Stimulated activated CD8-positive, alpha-beta memory T cell treated with anti-CD3 and anti-CD28 coated beads, Interleukin-15, amount 100 ng/mL, for 4 hours (primary cell): Measurements from ENCODE around the gene MPC1.
"Not testable (repeated sequence)": the region's sequence is repeated elsewhere in the genome, so short reads cannot be mapped to it uniquely, and the experiment has no call there.

Experiments
- DNase-seq, 2 donors: peaks; one replicate each; pipeline ENCODE4 v3.0.0-alpha.2; 2020; ENCODE audit warnings: low read depth in 2 of 2

MPC1 gene

GRCh38 chr6:166345672-166346071 is 37.1 kb downstream of the MPC1 start:
- DNase-seq: not testable (repeated sequence)

GRCh38 chr6:166344921-166345320 is 37.8 kb downstream of the MPC1 start:
- not testable (repeated sequence) for DNase-seq

- DNase-seq: no peak
Measured at GRCh38 chr6:166344240-166344639, 38.5 kb downstream of the MPC1 start.

DNA sequence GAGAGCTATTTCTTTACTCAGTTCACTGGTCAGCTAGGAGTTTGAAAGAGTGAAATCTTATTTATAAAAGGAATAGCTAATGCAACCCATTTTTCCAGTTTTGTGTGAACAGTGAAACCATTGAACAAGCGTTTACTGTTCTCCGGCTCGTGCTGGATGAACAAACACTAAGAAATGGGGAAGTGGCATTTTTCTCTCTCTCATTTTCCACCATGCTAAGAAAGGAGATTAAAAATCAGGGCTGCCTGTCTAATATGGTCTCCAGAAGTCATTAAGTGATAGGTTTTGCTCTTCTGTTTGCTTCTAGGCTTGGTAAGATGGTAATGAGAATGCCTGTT is 39.6 kb downstream of the MPC1 start:
- DNase-seq: no peak

GRCh38 chr6:166342349-166343149 is 40.2 kb downstream of the MPC1 start, which contains the start of gene SFT2D1:
SFT2D1 (minus strand) TSS chr6:166342545; CDS start chr6:166342481, 64 bp downstream.
- peak; percentile 57 to 72 for DNase-seq

GRCh38 chr6:166341977-166342348 is 40.8 kb downstream of the MPC1 start:
- DNase-seq: no peak

DNA sequence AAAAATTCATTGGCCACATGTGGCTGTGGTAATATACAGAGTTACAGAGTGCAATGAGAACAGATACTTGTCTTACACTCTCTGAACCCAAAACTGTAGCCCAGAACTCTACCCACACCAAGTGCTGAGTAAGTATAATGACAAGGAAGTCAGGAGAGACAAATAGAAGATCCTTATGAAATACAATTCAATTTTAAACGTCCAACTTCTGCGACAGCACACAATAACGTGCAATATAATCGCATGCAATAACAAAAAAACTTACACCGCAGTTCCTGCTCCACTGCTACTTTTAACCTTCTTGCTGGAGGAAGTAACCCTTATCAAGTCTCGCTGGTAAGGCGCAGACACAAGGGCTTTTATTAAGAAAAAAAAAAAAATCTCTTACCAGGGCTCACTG is 41.3 kb downstream of the MPC1 start:
- no peak for DNase-seq

DNA sequence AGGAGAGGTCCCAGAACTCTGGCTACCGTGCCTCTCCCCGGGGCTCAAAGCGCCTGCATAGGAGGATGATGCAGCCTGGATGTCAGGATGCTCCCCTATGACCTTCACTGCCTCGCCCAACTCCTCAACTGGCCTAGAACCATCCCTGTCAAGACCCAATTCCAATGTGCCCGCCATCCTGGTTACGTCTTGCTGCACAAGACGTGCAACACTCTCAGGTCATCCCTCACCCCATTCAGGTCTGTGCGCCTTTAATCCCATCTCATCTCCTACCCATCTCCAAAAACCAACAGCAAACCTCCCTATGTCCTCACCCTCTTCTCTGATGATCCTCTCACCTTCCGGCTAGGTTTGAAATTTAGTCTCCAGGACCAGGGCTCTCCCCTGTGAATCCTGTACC is 43.9 kb downstream of the MPC1 start:
- no peak for DNase-seq

DNA sequence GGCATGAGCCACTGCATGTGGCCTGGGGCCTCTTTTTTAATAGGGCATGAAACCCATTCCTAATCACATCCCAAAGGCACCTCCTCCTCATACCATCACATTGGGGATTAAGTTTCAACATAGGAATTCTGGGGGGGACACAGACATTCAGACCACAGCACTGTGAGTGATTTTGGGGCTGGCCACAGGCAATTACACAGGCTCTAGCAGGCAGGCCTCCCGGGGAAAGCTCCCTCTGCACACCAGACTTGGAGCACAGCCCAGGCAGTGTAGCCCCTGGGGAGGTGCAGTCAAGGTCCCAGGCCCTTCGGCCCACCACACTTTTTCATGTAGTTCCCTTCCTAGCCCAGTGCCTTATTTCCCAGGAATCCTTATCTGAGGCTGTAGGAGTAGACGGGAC is 45.9 kb downstream of the MPC1 start:
- DNase-seq: no peak

- DNase-seq: no peak
Measured at GRCh38 chr6:166335378-166336302, 47.1 kb downstream of the MPC1 start.

GRCh38 chr6:166334878-166335277 is 47.9 kb downstream of the MPC1 start:
- DNase-seq: no peak

DNA sequence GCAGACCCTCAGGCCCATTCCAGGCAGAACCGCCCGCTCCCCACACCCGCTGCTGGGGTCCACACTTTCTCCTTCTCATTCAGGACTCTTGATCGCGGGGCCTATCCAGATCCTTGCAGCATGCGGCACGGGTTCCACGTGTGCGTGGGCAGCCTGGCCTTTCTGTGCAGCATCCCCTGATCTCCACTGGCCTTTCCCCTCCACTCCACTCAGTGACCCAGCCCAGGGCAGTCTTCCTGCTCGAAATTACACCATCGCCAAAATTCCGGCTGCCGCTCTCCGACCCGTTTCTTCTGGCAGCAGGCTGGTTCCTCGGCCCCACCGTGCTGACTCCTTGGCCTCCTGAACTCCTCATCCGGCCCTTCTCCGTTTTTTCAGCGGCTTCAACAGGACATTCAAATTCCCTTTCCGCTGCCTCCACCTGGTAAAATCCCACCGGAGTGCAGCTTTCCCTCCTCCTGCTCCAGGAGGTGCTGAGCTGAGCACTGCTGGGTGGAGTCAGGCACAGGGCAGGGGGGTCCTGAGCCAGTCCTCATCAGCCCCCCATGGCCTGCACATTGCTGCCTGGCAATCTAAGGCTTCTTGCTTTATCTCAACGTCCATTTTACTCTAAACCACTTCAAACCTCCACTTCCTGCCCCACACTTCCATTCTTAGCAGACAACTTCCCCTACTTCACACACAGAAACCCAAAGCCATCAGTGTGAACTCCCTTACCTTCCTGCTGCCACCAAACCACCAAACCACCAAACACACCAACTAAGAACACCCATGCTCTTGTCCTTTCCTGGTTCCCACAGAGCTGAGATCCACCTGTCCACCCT is 49.4 kb downstream of the MPC1 start:
- no peak for DNase-seq

GRCh38 chr6:166331503-166332415 is 51.0 kb downstream of the MPC1 start:
- DNase-seq: no peak

DNA sequence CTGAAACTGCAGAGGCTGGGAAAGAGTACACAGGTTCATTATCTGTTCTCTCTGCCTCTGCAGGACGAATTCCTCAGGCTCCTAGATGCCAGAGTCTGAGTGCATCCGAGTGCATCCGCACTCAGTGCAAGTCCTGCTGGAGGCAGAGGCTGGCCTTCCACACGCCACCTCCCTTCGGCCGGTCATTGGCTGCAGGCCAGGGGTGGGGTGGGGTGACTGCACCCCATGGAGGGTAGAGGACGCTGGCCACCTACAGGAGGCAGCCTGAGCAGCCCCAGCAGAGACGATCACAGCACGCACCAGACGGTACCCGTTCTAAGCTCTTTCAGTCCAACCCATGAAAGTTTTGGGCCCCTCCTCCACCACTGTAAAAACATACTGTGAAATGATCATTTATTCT is 52.1 kb downstream of the MPC1 start:
- DNase-seq: no peak

DNA sequence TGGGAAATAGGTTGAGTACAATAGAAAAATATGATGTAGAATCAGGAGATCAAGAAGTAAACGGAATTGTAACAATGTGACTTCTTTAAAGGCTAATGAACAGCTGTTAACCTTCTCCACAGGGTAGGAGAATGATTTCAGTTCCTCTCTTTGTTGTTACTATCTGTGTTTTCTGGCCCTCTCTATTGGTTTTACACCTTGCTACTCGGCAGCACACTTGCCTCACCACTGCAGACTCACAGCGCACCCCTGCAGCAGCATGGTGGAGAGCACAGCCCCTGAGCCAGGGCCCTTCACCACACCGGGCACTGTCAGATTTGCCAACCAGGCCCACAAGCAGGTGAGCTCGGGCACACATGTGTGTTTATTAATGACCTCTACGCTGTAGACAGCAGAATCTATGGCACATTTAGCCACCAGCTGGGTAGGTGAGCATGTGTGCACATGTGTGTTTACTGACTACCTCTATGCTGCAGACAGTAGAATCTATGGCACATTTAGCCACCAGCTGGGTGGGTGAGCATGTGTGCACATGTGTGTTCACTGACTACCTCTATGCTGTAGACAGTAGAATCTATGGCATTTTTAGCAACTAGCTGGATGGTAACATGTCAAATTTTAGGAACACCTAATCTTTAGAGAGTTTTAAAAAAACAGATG is 57.2 kb downstream of the MPC1 start:
- no peak for DNase-seq

DNA sequence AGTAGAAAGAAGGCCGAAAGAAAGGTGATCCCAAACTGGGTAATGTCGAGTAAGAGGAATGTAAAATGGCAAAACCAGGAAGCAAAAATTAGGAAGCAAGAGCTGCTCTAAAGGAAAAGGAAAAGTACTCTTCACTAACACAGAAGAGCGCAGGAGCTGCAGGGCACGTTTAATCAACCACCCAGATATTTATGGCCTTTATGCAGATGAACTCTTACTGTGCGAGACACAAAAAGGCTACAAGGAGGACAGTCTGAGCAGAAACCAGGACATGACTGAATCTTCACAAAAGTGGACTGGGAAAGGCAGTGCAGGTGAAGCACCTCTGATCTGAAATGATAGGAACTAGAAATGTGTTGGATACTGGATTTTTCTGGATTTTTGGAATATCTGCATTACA is 59.3 kb downstream of the MPC1 start:
- no peak for DNase-seq

DNA sequence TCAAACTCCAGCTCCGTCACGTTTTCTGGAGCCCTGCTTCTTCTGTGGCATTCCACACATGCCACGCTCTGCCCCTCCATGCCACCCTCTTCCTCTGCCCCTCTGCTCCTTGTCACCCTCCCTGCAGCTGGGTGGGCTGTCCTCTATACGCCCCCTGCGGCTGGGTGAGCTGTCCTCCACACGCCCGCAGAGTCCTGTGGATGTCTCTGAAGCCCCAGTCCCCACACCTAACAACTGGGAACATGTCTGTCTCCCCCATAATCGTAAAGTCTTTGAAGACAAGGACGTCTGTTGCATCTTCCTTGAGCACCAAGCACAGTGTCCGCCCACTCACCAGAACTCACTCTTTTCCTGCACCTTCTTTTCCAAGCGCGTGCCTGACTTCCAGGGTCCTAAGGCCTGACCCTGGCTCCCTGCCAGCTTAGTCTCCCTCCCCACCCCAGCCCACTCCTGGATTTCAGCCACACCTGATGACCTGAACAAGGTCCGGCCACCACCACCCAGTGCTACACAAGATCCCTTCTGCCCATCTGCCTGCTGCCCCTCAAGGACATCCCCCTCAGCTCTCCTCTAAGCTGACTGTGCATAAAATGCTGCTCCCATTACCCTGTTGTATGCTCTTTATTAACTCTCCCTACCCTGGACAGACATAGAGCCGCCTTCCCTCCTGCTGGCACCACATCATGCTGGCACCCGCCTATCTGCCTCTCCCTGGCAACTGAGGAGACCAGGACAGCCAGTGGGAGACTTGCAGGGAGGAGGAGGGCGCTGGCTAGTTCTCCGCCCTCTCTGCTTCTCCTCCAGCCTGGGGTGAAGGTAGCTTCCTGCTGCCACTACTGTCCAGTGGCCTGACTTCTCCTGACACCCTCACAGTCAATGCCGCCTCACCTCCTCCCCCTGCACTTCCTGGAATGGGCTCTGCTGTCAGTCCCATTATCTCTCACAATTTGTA is 63.8 kb downstream of the MPC1 start:
- no peak for DNase-seq

DNA sequence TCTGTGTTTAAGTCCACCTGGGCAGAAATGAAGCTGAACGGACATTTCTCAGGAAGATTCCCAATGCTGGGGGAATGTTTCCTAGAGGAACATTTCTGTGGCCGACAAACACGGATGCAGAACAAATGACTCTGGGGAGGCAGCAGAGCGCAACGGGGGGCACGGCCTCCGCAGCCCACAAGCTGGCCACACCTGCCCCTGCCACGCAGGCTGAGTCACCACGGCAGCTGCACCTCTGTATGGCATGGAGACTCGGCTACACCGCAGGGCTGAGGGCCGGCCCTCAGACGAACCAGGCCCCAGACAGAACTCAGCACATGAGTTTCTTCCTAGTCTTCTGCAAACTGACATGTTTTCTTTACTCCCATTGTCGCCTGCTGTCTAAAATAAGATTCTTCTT is 64.5 kb downstream of the MPC1 start:
- DNase-seq: no peak
